Ovary (tissue), 9 donors: ENCODE data around the gene TAAR9. TPM values are rescaled to one million over a fixed set of nuclear protein-coding genes. Genes with fewer than 3 reads are reported as not detected.

Experiments
- DNase-seq, 5 donors: peaks; one replicate each; pipeline ENCODE4 v3.0.0-alpha.2; 2019 to 2020
- H3K27ac ChIP-seq, 2 donors: fragments of 200-600 bp; one replicate each; pipeline versions ENCODE4 v1.5.1 to v1.8.0; 2019 to 2022
- H3K27me3 ChIP-seq: fragments of 200-600 bp; one replicate; pipeline ENCODE4 v1.8.0; 2022
- H3K36me3 ChIP-seq: fragments of 200-600 bp; sonication (generic); one replicate; pipeline ENCODE4 v1.5.1; 2019
- H3K4me1 ChIP-seq: one replicate; pipeline ENCODE4 v1.8.1; 2013; ENCODE audit warnings: mild to moderate bottlenecking, moderate library complexity; ENCODE audit not compliant: insufficient read depth
- H3K4me3 ChIP-seq: fragments of 200-600 bp; sonication (generic); one replicate; pipeline ENCODE4 v1.5.1; 2017
- H3K9me3 ChIP-seq, 2 donors: fragments of 200-600 bp in 1 of 2; sonication (generic) in 1 of 2; one replicate each; pipeline versions ENCODE4 v1.5.1 to v1.8.1; 2013 to 2019; ENCODE audit warnings: mild to moderate bottlenecking in 1 of 2, moderate library complexity in 1 of 2
- CTCF ChIP-seq, 3 donors: fragments of 450-650 bp in 2 of 3; fragments of 200-600 bp in 1 of 3; IDR thresholded peaks; one replicate each; pipeline versions ENCODE4 v1.5.1 to v1.8.0; 2016 to 2022; ENCODE audit warnings: antibody characterized with exemption in 3 of 3, mild to moderate bottlenecking in 1 of 3
- EP300 ChIP-seq: sonication (generic); formaldehyde crosslinking; IDR thresholded peaks from one replicate; pipeline ENCODE4 v1.6.1; 2017; ENCODE audit warnings: antibody characterized with exemption
- POLR2A ChIP-seq: fragments of 450-650 bp; IDR thresholded peaks from one replicate; pipeline ENCODE4 v1.6.1; 2017; ENCODE audit warnings: antibody characterized with exemption, mild to moderate bottlenecking, moderate library complexity
- WGBS, 3 donors: extraction: QIAGEN DNeasy Blood & Tissue Kit in 1 of 3; methylation state at CpG; one replicate each; pipeline versions ENCODE4 v1.1.5 to v1.1.7; 2013 to 2017; 5-methylcytosine and 5-hydroxymethylcytosine counted together
- intact Hi-C, 4 donors: fragments of 100-400 bp; cut with DNase I; formaldehyde crosslinking; loops; one replicate each; pipeline versions ENCODE4 v1.11.0 to v1.15.1; 2022 to 2023
- polyA plus RNA-seq, 2 donors: library from polyadenylated mRNA; stranded (reverse); fragments of 200-250 nt in 1 of 2; fragments of 350-450 nt in 1 of 2; fragmentation: Illumina TruSeq in 1 of 2; extraction: RNeasy Lipid Tissue Mini Kit (QIAGEN cat#74804) in 1 of 2; gene quantifications; one replicate each; pipeline ENCODE4 v1.2.3, GENCODE V29; 2013 to 2014
- total RNA-seq, 7 donors: library from RNA; depleted of rRNA in 2 of 7; stranded (reverse); fragments of >200 nt in 2 of 7; fragmentation: NEBNext Ultra II Directional in 3 of 7; extraction: Animal tissue kit (Norgen Biotek cat#: 25700) in 3 of 7; gene quantifications; one replicate each; pipeline versions ENCODE4 v1.1.0 to v1.2.4, GENCODE V29; 2016 to 2023
- donor health status: DM: no; HTN: no; CAD: no; lungs with moderate emphysema.
- donor health status: DM: no; HTN: no; CAD: no.
- donor health status: Bipolar disorder and iron deficiency.
- donor health status: DM: yes; HTN: yes; CAD: no.
- donor health status: DM: no; HTN: no; CAD: no.
- donor health status: DM: yes; HTN: yes; CAD: no.

TAAR9 gene
- total and polyA plus RNA-seq, 9 donors: not detected

DNA sequence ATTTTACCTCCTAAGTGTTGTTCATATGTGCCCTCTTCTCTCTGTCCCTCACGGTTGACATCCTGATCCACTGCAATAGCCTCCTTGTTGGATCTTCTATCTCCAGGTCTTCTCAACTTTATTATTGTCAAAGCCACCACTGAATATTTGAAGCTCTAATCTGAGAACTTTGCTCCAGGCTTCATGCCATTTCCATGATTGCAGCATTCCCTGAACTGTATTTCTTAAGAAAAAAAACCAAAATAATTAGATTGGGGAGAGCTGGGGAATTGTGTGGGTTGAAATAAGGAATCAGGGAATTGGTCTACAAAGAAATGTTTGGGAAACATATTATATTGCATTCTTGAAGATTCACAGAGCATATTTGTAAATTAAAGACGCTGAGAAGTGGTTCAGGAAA is 22.7 kb upstream of the TAAR9 start:
- no peaks in the 10 kb centered on the region for H3K27me3 ChIP-seq
- H3K4me3 ChIP-seq: no peak overlapping the region
- TF ChIP-seq POLR2A: no peak
- DNase-seq: no peak
- no peak overlapping the region for H3K27ac ChIP-seq
- H3K4me1 ChIP-seq: peaks cover 2% of the 10 kb centered on the region
- H3K36me3 ChIP-seq: no peaks in the 10 kb centered on the region
- intact Hi-C loops: no loop called here
- WGBS, 3 donors: 31 to 60% (median 33%) methylated on average over 2 of the region's 2 CpGs
- H3K9me3 ChIP-seq: no peaks in the 10 kb centered on the region

- 47 to 69% (median 60%) methylated on average over 2 of the region's 2 CpGs for WGBS, 3 donors
- no peak overlapping the region for H3K4me3 ChIP-seq
- no peaks in the 10 kb centered on the region for H3K36me3 ChIP-seq
- no peak overlapping the region for H3K27ac ChIP-seq
- H3K9me3 ChIP-seq: no peaks in the 10 kb centered on the region
- intact Hi-C loops: no loop called here
- H3K27me3 ChIP-seq: no peaks in the 10 kb centered on the region
- no peak for DNase-seq
- no peaks in the 10 kb centered on the region for H3K4me1 ChIP-seq
- TF ChIP-seq EP300: no peak
Observed at GRCh38 chr6:132520953-132521352, 17.1 kb upstream of the TAAR9 start.

DNA sequence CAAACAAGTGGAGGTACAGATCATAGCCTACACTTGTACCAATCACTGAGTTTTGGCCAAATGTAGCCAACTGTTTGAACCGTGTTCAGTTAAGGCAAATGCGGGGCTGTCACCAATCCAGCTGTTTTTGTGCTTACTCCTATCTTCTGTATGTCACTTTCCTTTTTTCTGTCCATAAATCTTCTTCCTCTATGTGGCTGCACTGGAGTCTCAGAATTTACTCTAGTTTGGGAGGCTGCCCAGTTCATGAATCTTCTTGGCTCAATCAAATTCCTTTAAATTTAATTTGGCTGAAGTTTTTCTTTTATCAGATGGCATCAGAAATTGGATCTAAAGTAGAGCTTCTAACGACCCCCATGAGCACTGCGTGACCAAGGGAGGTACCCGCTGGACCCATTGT is 13.4 kb upstream of the TAAR9 start:
- Histone ChIP-seq H3K9me3 (no peaks in the 10 kb centered on the region), H3K27me3 (no peaks in the 10 kb centered on the region), H3K36me3 (no peaks in the 10 kb centered on the region), H3K4me1 (no peaks in the 10 kb centered on the region), H3K4me3 (no peak overlapping the region), H3K27ac (no peak overlapping the region)
- 70 to 81% (median 73%) methylated on average over 5 of the region's 5 CpGs for WGBS, 3 donors
- no peak for TF ChIP-seq CTCF (IDR thresholded peaks at IDR 0.05)
- TF ChIP-seq EP300: no peak
- TF ChIP-seq POLR2A: no peak
- DNase-seq: no peak
- intact Hi-C loops: no loop called here

GRCh38 chr6:132525866-132526265 is 12.2 kb upstream of the TAAR9 start:
- TF ChIP-seq EP300 (no peak), POLR2A (no peak), CTCF (IDR thresholded peaks at IDR 0.05) (no peak)
- no peaks in the 10 kb centered on the region for H3K36me3 ChIP-seq
- H3K4me1 ChIP-seq: no peaks in the 10 kb centered on the region
- intact Hi-C loops: no loop called here
- WGBS, 3 donors: 63 to 84% (median 69%) methylated on average over 4 of the region's 4 CpGs
- H3K4me3 ChIP-seq: no peak overlapping the region
- H3K27me3 ChIP-seq: no peaks in the 10 kb centered on the region
- no peak overlapping the region for H3K27ac ChIP-seq
- DNase-seq: no peak
- no peaks in the 10 kb centered on the region for H3K9me3 ChIP-seq

DNA sequence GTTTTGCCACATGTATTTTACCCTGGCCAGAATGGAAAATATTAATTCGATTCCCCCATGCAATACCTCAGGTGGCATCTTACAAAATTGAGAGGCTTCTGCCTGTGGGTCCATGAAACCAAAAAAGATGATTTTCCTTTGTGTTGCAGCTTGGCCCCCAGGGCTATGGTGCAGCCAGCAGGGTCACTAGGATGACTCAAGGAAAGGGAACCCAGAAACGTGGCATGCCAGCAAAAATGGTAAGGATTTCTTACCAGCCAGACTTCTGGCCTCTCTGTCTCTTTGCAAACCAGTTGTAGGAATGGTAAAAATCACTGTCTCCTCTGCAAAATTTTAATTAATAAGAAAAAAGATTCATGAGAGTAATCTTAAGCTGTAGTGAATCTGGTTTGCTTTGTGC is 11.6 kb upstream of the TAAR9 start:
- Histone ChIP-seq H3K36me3 (no peaks in the 10 kb centered on the region), H3K9me3 (no peaks in the 10 kb centered on the region), H3K27ac (no peak overlapping the region), H3K4me1 (no peaks in the 10 kb centered on the region), H3K27me3 (no peaks in the 10 kb centered on the region), H3K4me3 (no peak overlapping the region)
- TF ChIP-seq CTCF (IDR thresholded peaks at IDR 0.05) (no peak), EP300 (no peak), POLR2A (no peak)
- DNase-seq: no peak
- WGBS, 3 donors: 57 to 68% (median 67%) methylated on average over 2 of the region's 2 CpGs
- intact Hi-C loops: no loop called here

DNA sequence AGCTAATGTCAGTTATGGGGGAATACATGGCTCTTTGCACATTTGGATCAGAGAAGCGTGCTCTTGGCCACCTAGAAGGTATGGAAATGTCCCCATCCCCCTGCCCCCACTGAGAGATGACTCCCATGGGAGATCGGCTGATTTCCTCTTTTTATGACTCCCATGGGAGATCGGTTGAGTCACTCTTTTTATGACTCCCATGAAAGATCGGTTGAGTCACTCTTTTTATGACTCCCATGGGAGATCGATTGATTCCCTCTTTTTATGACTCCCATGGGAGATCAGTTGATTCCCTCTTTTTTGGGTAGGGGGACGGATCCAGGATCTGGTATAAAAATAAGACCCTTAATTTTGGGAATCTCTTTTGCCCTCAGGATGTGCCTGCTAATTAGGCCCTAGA is 10.3 kb upstream of the TAAR9 start:
- WGBS, 3 donors: 79 to 85% (median 80%) methylated on average over 6 of the region's 6 CpGs
- DNase-seq: no peak
- Histone ChIP-seq H3K4me3 (no peak overlapping the region), H3K4me1 (no peaks in the 10 kb centered on the region), H3K9me3 (no peaks in the 10 kb centered on the region), H3K36me3 (no peaks in the 10 kb centered on the region), H3K27ac (no peak overlapping the region), H3K27me3 (no peaks in the 10 kb centered on the region)
- intact Hi-C loops: no loop called here
- TF ChIP-seq CTCF (IDR thresholded peaks at IDR 0.05) (no peak), EP300 (no peak), POLR2A (no peak)
